NCI-H748 treated with DMSO at 0.1 percent for 48 hours (cell line): ENCODE results near the gene MB.

Experiments used
- DNase-seq: peaks from one replicate; lab custom pipeline; 2025; lab: John Stamatoyannopoulos, UW

MB gene

DNA sequence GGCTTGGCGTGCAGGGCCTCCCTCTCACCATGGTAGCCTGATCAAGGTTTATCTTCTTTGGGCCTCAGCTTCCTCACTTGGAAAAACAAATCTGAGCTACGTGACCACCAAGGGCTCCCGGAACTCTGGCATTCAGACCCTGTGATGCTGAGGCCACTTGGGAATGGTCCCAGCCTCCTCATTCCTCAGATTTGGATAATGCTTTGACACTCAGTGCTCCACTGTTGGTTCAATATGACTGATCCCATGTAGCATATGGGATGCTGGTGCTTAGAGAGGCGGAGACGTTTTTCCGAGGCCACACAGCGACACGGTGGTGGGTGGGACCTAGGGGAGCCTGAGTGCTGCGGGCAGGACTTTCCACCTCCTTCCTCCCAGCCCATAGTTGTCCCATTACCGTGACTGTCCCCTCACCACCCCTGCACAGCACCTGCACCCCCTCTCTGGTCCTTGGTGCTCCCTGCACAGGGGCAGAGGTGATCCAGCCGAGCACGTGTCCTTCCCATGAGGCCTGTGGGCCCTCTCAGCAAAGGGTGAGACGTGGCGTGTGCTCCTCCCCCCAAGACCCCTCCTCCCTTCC lies 23.1 kb downstream of the MB start:
- DNase-seq: no peak

DNA sequence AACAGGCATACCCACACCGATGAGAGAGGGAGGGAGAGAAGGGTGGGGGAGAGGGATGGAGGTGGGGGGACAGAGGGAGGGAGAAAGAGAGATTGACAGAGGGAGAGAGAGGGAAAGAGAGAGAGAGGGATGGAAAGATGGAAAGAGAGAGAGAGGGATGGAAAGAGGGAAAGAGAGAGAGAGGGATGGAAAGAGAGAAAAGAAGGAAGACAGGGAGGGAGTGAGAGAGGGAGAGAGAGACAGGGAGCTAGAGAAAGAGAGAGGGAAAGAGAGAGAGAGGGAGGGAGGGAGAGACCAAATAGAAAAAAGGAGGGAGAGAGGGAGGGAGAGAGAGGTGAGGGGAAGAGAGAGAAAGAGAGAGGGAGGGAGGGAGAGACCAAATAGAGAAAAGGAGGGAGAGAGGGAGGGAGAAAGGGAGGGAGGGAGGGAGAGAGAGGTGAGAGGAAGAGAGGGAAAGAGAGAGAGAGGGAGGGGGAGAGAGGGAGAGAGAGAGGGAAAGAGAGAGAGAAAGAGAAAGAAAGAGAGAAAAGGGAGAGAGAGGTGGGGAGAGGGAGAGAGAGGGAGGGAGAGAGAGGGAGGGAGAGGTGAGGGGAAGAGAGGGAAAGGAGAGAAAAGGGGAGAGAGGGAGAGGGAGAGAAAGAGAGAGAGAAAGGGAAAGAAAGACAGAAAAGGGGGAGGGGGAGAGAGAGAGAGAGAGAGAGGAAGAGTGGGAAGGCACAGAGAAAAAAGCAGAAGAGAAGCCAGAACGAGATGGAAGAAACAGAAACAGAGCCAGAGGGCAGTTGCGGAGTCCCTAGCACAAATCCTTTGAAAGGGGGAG lies 23.8 kb downstream of the MB start:
- no peak for DNase-seq

DNA sequence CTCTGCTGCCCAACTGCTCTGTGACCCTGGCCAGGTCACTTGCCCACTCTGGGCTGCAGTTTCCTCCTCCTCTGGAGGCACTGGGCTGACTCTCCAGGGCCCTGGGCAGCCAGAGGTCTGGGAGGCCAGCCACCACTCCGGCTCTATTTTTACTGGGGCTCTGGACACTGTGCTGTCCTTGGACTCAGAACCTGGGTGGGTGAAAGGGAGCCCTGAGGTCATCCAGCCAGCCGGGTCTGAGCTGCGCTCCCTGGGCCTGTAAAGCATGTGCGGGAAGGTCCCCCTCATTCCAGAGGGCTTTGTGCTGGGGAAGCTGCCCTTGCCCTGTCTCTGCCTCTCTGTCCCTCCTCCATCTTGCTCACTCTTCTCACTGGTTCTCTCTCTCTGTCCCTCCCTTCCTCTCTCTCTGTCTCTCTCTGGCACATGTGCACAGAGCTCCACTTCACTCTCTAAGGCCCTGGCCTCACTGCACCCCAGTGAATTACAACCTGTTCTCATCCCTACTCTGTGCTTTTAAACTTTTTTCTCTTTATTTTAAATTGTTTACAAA lies 24.6 kb downstream of the MB start:
- DNase-seq: no peak

DNA sequence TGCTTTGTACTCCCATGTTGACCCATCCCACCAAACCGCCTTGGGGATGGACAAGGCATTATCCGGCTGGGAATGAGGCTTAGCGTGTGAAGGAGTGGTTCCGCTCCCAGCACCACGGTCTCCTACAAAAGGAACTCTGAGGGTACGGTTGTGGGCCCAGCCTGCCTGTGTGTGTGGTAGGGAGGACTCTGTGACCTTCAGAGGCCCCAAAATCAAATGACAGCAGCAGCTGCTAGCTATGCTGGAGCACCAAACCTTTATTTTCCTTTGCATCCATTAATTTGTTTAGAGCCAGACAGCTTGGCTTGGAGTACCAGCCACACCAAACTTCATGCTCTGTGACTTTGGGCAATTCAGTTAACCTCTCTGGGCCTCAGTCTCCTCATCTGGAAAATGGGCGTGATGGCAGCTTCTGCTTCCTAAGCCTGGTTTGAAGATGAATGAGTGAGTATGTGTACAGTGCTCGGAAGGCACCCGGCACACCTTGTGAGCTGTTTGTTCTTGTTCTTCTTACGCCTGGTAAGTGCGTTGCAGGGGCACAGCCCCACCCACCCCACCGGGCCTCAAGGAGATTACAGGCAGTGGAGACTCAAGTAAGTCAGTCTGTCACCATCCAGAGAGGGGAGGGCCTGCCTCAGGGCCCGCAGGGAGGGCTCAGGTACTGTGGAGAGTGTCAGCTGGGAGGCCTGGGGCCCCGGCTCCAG lies 25.3 kb downstream of the MB start:
- no peak for DNase-seq

- no peak for DNase-seq
These were observed 26.4 kb downstream of the MB start for GRCh38 chr22:35590634-35591295.

GRCh38 chr22:35589756-35590093 lies 27.4 kb downstream of the MB start:
- no peak for DNase-seq

DNA sequence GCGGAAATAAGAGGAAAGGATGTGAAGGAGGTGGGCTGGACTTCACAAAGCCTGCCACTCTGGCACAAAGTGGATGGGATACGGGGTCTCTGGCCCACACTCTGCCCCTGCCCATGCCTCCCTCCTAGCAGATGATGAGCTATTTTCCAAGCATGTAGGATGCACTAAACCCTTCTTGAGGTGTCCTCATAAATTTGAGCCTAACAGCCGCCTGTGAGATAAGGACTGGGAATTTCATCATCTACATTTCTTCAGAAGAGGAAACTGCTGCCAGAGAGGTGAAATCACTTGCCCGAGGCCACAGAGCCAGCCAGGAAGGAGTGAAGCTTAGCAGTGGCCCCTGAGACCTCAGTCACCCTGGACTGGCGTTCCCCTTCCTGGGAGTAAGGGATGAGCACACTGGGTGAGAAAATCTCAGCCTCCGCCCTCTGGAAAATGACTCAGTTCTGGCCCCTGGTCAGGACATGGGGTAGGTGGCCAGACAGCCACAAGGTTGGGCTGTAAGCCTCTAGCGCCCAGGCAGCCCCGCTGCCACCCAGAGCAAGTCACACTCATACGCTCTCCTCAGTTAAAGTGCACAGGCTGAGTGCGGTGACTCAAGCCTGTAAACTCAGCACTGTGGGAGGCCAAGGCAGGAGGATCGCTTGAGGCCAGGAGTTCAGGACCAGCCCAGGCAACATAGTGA lies 27.9 kb downstream of the MB start:
- no peak for DNase-seq

- no peak for DNase-seq
These were observed 29.2 kb downstream of the MB start for GRCh38 chr22:35587896-35588295.

DNA sequence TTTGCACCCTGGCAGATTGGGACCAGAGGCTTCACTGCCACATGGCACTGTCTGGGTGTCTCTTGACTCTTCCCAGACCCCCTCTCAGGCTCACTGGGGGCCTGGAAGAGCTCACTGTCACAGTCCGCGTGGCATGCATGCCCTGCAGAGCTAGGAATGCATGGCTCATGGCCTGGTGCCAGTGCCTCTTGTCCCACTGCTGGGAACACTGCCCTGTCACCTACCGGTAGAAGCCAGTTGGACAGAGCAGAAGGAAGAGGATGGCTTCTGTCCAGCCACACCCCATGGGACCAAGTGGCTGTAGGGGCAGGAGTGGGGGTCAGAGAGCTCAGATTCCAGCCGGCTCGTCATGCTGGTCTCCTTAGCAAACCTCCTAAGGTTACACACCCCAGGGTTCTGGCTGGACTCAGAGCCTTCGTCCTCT lies 29.7 kb downstream of the MB start:
- no peak for DNase-seq

GRCh38 chr22:35586771-35587170 lies 30.4 kb downstream of the MB start:
- DNase-seq: no peak

DNA sequence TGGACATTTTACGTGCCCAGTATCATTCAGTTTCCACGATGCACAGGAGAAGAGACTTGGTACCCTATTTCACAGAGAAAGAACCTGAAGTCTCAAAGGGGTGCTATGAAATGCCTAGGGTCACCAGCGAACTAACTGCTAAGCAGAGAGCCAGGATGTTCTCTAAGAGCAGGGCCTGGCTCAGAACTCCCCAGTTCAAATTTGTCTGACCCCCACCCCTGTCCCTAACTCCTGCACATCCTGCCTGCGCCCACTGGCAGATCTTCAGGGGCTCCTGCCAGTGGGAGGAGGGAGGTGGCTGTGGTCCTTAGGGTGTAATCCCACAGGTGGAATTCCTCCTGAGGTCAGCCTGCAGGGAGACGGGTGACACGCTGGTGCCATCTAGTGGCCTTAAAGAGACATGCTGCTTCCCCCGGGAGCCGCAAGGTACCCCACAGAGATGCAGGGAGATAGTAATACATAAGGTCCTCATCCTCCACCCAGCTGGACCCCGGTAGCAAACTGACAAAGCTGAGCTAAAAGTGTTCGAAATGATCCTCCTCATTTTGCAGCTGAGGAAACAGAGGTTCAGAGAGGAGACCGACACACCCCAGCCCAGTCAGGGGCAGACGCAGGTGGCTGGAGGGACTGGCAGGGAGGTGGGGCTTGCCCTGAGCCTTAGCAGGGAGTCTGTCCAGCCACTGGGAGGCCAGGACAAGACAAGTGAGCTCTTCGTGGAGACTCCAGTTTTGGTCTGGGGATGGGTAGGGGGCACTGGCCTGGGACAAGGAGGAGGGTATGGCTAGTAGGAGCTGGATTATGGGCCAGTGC lies 34.1 kb downstream of the MB start:
- DNase-seq: peak; percentile 26

DNA sequence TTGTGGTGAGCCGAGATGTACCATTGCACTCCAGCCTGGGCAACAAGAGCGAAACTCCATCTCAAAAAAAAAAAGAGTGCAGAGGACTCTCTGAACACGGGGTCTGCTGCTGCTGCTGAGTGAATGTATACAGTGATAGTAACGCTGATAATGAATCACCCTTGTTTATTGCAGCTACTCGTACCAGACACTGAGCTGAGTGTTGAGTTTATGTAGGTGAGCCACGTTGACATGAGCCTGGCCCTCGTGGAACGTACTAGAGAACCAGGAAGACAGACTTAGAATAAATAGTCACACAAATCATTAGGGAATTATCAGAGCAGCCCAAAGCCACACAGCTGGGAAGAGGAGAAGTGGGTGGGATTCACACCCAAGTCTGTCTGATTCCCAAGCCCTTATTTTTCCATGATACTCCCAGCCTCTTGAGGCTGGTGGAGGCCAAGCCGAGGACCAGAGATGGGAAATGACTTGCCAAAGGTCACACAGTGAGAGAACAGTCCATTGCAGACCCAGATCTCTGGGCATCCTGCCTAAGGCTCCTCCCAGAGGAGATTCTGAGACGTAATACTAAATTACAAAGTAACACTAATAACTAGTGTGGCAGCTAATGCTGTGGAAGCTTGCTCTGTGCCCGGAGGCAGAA lies 34.8 kb downstream of the MB start:
- DNase-seq: no peak

- no peak for DNase-seq
These were observed 36.1 kb downstream of the MB start for GRCh38 chr22:35581023-35581413.

DNA sequence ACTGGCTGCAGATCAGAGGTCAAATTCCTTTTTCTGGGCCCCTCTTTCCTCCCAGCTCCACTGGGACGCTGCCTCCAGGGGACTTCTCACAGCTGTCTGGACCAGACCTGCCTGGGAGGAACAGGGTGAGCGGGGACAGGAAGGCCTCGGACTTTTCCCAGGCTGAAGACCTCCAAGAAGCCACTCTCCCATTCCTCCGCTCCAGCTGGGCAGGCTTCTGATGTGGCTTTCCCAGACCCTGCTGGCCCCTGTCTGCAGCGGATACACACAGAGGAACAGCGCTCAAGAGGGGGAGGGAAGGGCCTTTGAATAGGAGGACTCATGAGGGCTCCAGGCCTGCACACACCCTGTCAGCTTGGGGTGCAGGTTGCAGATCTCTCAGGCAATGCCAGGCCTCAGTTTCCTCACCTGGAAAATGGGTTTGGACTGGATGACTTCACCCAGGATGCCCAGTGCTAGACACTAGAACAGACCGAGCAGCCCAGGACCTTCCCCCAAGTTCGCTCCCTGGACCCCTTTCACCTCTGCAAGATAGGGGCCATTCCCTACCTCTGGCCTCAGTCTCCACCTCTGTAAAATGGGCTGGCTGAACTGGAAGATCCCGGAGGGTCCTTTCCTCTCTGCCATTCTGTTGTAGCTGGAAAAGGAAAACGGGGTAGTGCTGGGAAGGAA lies 36.6 kb downstream of the MB start:
- no peak for DNase-seq

DNA sequence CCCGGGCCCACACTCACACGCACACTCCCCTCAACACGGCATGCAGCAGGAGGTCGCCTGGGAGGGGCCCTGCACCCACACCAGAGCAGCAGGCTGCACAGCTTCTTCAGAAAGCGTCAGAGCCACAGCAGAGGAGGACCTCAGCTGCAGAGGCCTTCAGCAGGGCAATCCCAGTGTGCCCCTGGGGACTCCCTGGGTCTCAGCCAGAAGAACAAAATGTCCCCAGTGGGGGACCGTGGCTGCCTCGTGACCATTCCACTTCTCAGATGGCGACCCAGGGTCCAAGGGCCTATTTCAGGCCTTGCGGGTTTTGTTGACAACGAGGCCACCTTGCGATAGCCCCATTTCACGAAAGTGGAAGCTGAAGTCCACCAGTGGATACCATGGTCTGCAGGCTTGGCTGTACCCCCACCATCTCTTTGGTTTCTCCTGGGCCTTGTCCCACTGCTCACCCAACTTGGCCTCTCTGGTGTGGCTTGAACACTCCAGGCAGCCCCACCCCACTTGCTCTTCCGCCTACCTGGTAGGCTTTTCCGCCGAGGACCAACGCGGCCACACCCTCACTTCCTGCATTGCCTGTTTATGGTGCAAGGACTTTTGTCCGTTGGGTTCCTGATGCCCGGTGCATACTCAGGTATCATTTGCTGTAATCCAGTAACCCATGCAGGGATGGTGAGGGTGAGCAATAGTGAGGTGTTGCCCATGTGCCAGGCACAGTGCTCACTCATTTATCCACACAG lies 38.1 kb downstream of the MB start:
- no peak for DNase-seq

DNA sequence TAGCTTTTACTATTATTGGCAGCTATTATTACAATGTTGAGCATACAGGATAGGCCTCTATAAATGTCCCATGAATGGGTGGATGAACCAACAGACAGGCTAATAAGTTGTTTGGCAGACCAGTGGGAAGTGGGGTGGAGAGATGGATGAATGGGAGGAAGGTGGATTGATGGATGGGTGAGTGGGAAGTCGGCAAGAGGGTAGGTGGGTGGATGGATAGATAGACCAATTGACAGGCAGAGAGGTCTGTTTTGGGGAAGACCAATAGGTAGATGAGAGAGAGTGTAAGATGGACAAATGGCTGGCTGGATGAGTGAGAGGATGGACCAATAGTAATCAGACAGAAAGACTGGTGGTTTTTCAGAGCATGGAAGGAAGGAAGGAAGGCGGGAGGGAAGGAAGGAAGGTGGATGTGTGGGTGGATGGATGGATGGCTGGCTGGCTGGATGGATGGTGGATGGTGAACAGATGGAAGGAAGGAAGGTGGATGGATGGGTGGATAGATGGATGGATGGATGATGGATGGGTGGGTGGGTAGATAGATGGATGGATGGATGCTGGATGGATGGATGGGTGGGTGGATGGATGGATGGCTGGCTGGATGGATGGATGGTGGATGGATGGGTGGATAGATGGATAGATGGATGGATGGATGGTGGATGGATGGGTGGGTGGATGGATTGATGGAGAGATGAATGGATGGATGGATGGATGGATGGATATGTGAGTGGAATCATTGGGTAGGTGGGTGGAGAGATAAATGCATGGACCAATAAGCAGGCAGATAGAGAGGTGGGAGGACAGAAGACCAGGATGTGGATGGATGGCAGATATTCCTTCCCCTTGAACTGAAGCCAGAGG lies 39.1 kb downstream of the MB start:
- DNase-seq: no peak

- DNase-seq: no peak
These were observed 40.5 kb downstream of the MB start for GRCh38 chr22:35576671-35577070.

DNA sequence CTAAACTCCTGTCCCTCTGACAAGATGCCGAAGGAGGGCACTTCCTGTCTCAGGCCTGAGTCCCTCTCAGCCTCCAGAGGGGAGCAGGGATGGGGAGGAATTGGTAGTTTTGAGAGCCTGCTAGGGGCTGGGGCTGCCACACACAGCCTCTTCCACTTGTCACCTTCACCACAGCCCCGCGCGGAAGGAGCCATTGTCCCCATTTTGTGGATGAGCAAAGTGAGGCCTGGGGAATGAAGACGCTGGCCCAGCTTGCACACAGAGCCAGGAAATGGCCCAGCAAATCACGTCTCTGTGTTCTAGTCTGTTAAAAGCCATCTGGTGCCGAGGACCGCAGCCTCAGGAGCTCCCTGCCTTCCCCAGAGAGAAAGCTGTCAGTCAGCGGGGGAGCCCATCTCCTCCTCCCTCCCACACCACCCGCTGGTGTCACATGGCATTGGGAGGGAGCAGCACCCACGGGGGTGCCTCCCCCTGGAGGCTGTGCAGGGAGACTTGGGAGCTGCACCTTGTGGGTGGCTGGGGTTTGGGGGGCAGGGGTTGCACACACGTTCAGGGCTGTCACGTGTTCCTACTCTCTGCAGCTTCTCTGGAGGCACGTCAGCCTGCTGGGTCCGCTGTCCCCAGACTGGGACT lies 41.9 kb downstream of the MB start:
- DNase-seq: no peak
